Esophagus muscularis mucosa (tissue), 4 donors: ENCODE measurements around the gene FN1. TPM values are rescaled to one million over a fixed set of nuclear protein-coding genes. Genes with fewer than 3 reads are reported as not detected.
"Not testable (repeated sequence)": the region's sequence is repeated elsewhere in the genome, so short reads cannot be mapped to it uniquely, and the experiment has no call there.

Source experiments
- DNase-seq: peaks from one replicate; pipeline ENCODE4 v3.0.0-alpha.2; 2017; ENCODE audit errors: extremely low spot score
- H3K27ac ChIP-seq, 4 donors: fragments of 200-600 bp; sonication (generic); replicated peaks in 1 of 4; 1 replicate in 3 of 4; 2 replicates in 1 of 4; pipeline ENCODE4 v1.5.1; 2016 to 2019; ENCODE audit warnings: mild to moderate bottlenecking in 1 of 4
- H3K27me3 ChIP-seq, 4 donors: fragments of 200-600 bp; sonication (generic); one replicate each; pipeline versions ENCODE4 v1.5.1 to v1.6.0; 2016 to 2019
- H3K36me3 ChIP-seq, 4 donors: fragments of 200-600 bp; sonication (generic); one replicate each; pipeline ENCODE4 v1.5.1; 2016 to 2019
- H3K4me1 ChIP-seq, 4 donors: fragments of 200-600 bp; sonication (generic); one replicate each; pipeline ENCODE4 v1.5.1; 2016 to 2019
- H3K4me3 ChIP-seq, 4 donors: fragments of 200-600 bp; sonication (generic); 1 replicate in 2 of 4; 2 replicates in 2 of 4; pipeline ENCODE4 v1.5.1; 2016 to 2019; ENCODE audit warnings: mild to moderate bottlenecking in 4 of 4, moderate library complexity in 1 of 4
- H3K9me3 ChIP-seq, 4 donors: fragments of 200-600 bp; sonication (generic); 1 replicate in 3 of 4; 2 replicates in 1 of 4; pipeline ENCODE4 v1.5.1; 2016 to 2019
- EP300 ChIP-seq: sonication (generic); formaldehyde crosslinking; IDR thresholded peaks from one replicate; pipeline ENCODE4 v1.6.1; 2017; ENCODE audit warnings: antibody characterized with exemption
- POLR2A ChIP-seq: fragments of 450-650 bp; IDR thresholded peaks from one replicate; pipeline ENCODE4 v1.6.1; 2017; ENCODE audit warnings: antibody characterized with exemption, moderate library complexity, mild to moderate bottlenecking, low read depth
- POLR2AphosphoS5 ChIP-seq, 2 donors: sonication (generic); formaldehyde crosslinking; IDR thresholded peaks; one replicate each; pipeline ENCODE4 v1.6.1; 2017; ENCODE audit warnings: antibody characterized with exemption in 2 of 2
- WGBS: methylation state at CpG from one replicate; pipeline ENCODE4 v1.1.5; 2018; 5-methylcytosine and 5-hydroxymethylcytosine counted together
- intact Hi-C: fragments of 100-400 bp; cut with DNase I; formaldehyde crosslinking; loops from one replicate; pipeline ENCODE4 v1.15.1; 2023
- total RNA-seq, 4 donors: library from RNA; depleted of rRNA; stranded (reverse); fragments of >200 nt; gene quantifications; one replicate each; pipeline versions ENCODE4 v1.1.0 to v1.2.1, GENCODE V29; 2016
- TF ChIP-seq, protein P1 (sequence below), 3 experiments: fragments of 200-600 bp in 2 of 3; fragments of 450-650 bp in 1 of 3; sonication (generic) in 2 of 3; IDR thresholded peaks; one replicate each; pipeline ENCODE4 v1.5.1; 2017 to 2019; ENCODE audit warnings: antibody characterized with exemption in 3 of 3, mild to moderate bottlenecking in 2 of 3, moderate library complexity in 1 of 3

FN1 gene
- total RNA-seq, 4 donors from 2014 or later: 2,256 to 4,873 (median 2,950) TPM

DNA sequence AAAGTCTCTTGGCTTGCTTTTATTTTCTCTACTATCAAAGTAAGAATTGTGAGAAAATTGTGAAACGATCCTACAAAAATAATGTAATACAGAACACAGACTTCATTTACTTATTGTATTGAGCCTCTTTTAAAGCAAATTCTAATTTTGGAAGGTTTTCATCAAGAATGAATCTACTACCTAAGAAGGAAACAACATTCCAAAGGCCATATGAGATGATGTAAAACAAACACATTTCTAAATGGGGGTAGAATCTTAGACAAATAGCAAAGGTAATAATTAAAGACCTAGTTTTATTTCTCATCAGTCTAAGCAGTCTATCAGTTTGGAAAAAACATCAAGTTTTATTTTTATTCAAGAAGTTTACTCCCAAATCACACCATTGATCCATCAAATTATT, 20.6 kb downstream of the FN1 start:
- H3K27ac ChIP-seq: peak overlapping the region; percentile 42 to 81 (median 68)
- no peak for DNase-seq
- no peaks in the 10 kb centered on the region for H3K27me3 ChIP-seq
- peaks cover 0 to 91% (median 71%) of the 10 kb centered on the region in 4 donors for H3K4me1 ChIP-seq
- WGBS: 64% methylated on average over 1 of the region's 1 CpG
- no peak for TF ChIP-seq POLR2A
- no peak for TF ChIP-seq POLR2AphosphoS5 (IDR thresholded peaks at IDR 0.05)
- TF ChIP-seq EP300: no peak
- TF ChIP-seq, protein P1, sequence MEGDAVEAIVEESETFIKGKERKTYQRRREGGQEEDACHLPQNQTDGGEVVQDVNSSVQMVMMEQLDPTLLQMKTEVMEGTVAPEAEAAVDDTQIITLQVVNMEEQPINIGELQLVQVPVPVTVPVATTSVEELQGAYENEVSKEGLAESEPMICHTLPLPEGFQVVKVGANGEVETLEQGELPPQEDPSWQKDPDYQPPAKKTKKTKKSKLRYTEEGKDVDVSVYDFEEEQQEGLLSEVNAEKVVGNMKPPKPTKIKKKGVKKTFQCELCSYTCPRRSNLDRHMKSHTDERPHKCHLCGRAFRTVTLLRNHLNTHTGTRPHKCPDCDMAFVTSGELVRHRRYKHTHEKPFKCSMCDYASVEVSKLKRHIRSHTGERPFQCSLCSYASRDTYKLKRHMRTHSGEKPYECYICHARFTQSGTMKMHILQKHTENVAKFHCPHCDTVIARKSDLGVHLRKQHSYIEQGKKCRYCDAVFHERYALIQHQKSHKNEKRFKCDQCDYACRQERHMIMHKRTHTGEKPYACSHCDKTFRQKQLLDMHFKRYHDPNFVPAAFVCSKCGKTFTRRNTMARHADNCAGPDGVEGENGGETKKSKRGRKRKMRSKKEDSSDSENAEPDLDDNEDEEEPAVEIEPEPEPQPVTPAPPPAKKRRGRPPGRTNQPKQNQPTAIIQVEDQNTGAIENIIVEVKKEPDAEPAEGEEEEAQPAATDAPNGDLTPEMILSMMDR (IDR thresholded peaks at IDR 0.05): no peak
- H3K36me3 ChIP-seq: peaks cover 11 to 81% (median 40%) of the 10 kb centered on the region in 4 donors
- H3K4me3 ChIP-seq: no peak overlapping the region
- intact Hi-C loops: no loop called here
- no peaks in the 10 kb centered on the region for H3K9me3 ChIP-seq

DNA sequence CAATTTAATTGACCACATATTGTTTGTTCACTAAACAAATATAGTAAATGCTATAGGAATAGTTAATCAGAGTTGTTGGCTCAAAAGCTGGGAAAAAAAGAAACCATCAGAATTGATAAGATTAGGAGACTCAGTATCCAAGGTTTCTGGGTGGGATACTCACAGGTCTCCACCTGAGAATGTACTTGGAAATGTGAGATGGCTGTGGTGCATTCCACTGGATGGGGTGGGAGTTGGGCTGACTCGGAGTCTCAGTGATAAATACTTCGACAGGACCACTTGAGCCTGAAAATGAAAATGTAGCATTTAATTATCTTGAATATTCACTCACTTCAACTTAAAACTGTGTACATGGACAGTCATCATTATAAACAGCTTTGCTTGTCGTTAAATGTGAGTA, 21.2 kb downstream of the FN1 start:
- WGBS: 58% methylated on average over 3 of the region's 3 CpGs
- Histone ChIP-seq H3K4me3 (no peak overlapping the region), H3K27me3 (no peaks in the 10 kb centered on the region), H3K27ac (peak overlapping the region; percentile 42 to 81 (median 68)), H3K4me1 (peaks cover 0 to 91% (median 71%) of the 10 kb centered on the region in 4 donors), H3K36me3 (peaks cover 16 to 81% (median 41%) of the 10 kb centered on the region in 4 donors), H3K9me3 (no peaks in the 10 kb centered on the region)
- TF ChIP-seq EP300 (no peak), POLR2AphosphoS5 (IDR thresholded peaks at IDR 0.05) (peak in 1 of 2 donors; percentile 23)
- intact Hi-C loops: no loop called here
- DNase-seq: no peak

DNA sequence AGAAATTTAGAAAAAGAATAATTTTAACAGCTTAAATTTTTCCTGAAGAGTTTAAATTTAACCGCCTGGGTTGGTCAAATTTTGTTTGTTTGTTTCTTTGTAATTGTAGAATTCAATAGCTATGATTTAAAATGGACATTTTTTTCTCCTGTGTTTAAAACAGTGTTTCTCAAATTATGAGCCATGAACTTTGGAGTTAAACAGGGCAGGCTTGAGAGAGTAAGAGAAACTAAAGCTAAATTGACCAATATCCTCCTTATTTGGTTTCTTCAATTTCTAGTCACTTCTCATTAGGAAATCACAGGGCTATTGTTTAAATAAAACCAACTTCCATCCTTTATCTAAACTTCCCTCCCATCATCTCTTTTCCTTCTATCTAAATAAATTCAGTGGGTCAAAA, 21.9 kb downstream of the FN1 start:
- H3K4me3 ChIP-seq: no peak overlapping the region
- 95% methylated on average over 1 of the region's 1 CpG for WGBS
- no peak for DNase-seq
- TF ChIP-seq EP300: no peak
- no peak for TF ChIP-seq POLR2AphosphoS5 (IDR thresholded peaks at IDR 0.05)
- TF ChIP-seq, protein P1 (IDR thresholded peaks at IDR 0.05): no peak
- no peak for TF ChIP-seq POLR2A
- peaks cover 0 to 89% (median 70%) of the 10 kb centered on the region in 4 donors for H3K4me1 ChIP-seq
- H3K27me3 ChIP-seq: no peaks in the 10 kb centered on the region
- peaks cover 23 to 83% (median 46%) of the 10 kb centered on the region in 4 donors for H3K36me3 ChIP-seq
- intact Hi-C loops: no loop called here
- H3K27ac ChIP-seq: peak overlapping the region; percentile 42 to 81 (median 68)
- no peaks in the 10 kb centered on the region for H3K9me3 ChIP-seq

DNA sequence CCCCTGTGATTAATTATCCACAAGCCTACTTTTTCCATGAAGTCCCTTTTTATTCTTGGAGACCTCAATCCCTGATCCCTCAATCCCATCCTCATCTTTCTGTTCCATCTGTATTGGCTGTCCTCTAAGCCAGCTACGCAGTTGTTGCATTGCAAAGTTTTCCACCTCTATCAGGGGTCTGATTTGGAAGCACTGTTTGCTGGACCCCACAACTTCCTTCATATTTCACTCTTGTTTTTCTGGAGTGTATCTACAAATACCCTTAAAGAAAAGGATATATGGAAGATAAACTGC, 22.4 kb downstream of the FN1 start:
- no peak for DNase-seq
- Histone ChIP-seq H3K4me3 (no peak overlapping the region), H3K9me3 (no peaks in the 10 kb centered on the region), H3K27me3 (no peaks in the 10 kb centered on the region), H3K27ac (peak overlapping the region; percentile 42 to 81 (median 60)), H3K36me3 (peaks cover 29 to 83% (median 48%) of the 10 kb centered on the region in 4 donors), H3K4me1 (peaks cover 0 to 89% (median 67%) of the 10 kb centered on the region in 4 donors)
- TF ChIP-seq POLR2A (no peak), EP300 (no peak)
- intact Hi-C loops: no loop called here
- WGBS: 96% methylated on average over 1 of the region's 1 CpG

DNA sequence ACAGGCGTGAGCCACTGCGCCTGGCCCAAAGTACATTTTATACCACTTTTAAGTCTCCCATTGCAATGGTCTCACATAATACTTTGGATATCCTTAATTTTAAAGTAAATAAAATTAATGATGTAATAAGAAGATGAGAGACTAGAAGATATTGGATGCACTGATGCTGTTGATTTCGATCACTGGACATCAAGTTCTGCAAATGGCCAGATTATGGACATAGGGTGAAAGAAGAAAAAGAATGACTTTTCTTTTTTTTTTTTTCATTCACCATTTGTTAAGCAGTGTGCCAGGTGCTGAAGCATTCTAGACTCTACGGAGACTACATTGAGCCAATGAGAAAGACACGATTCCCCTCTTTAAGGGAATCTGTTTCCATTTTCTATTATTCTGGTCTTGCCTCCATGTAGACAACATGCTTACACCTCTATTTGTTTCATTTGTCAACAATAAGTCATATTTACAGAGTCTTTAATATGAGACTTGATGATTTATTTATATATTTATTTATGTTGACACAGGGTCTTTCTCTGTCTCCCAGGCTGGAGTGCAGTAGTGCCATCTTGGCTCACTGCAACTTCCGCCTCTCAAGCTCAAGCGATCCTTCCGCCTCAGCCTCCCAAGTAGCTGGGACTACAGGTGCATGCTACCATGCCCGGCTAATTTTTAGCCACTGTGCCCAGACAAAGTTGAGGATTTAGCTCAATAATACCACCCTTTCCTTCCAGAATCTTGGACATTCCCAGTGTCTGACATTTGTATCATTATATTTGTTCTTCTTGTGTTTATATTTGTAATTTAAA, 23.7 kb downstream of the FN1 start:
- no peak for DNase-seq
- Histone ChIP-seq H3K4me1 (peaks cover 0 to 85% (median 63%) of the 10 kb centered on the region in 4 donors), H3K27me3 (no peaks in the 10 kb centered on the region), H3K4me3 (no peak overlapping the region), H3K9me3 (no peaks in the 10 kb centered on the region), H3K27ac (peak overlapping the region; percentile 69 to 81 (median 74)), H3K36me3 (peaks cover 32 to 83% (median 54%) of the 10 kb centered on the region in 4 donors)
- TF ChIP-seq POLR2A (no peak), POLR2AphosphoS5 (IDR thresholded peaks at IDR 0.05) (no peak), EP300 (no peak)
- TF ChIP-seq, protein P1 (IDR thresholded peaks at IDR 0.05): no peak
- intact Hi-C loops: no loop called here
- 90% methylated on average over 9 of the region's 9 CpGs for WGBS

DNA sequence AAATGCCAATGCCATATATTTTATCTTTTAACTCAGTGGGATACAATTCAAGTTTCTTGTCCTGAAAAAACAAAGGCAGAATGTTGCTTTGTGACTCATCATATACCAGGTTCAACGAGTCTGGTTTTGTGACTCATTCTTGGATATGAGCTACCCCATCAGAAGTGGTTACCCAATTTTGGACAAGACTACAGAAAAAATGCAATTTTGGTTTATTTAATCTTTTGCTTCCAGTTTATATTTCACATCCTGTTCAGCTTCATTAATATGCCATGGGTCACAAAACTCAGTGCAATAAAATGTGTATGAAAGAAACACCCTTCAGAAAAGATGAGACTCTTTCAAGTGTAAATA, 25.0 kb downstream of the FN1 start:
- Histone ChIP-seq H3K9me3 (no peaks in the 10 kb centered on the region), H3K4me1 (peaks cover 0 to 77% (median 62%) of the 10 kb centered on the region in 4 donors), H3K4me3 (no peak overlapping the region), H3K27ac (peak overlapping the region; percentile 69 to 81 (median 76)), H3K36me3 (peaks cover 42 to 84% (median 61%) of the 10 kb centered on the region in 4 donors), H3K27me3 (no peaks in the 10 kb centered on the region)
- WGBS: 10% methylated on average over 1 of the region's 1 CpG
- no peak for DNase-seq
- TF ChIP-seq POLR2AphosphoS5 (IDR thresholded peaks at IDR 0.05) (peak in 1 of 2 donors; percentile 75), POLR2A (no peak)
- intact Hi-C loops: no loop called here

DNA sequence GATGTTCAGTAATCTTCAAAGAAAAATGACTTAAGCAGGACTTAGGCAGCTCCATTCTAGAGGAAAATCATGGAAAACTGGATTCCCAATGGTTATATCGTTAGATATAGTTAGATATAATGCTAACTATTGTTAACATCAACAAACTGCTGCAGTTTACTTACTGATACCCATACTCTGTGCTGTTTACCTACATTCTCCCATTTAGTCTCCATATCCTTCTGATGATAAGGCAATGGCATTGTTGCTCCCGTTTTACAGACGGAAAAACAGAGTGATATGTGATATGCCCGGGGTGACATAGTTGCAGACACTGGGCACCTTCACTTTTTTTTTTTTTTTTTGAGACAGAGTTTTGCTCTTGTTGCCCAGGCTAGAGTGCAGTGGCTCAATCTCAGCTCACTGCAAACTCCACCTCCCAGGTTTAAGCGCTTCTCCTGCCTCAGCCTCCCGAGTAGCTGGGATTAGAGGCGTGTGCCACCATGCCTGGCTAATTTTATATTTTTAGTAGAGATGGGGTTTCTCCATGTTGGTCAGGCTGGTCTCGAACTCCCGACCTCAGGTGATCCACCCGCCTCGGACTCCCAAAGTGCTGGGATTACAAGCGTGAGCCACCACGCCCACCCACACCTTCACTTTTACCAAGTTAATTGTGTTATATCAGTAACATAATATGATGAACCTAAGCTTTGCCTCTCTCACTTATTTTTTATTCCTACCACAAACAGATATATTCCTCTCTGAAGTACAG, 25.5 kb downstream of the FN1 start:
- DNase-seq, intact Hi-C loops, H3K9me3 ChIP-seq, H3K27me3 ChIP-seq, H3K4me3 ChIP-seq: not testable (repeated sequence)
- WGBS: 86% methylated on average over 13 of the region's 13 CpGs
- Histone ChIP-seq H3K4me1 (peaks cover 0 to 80% (median 64%) of the 10 kb centered on the region in 4 donors), H3K27ac (peak overlapping the region; percentile 69 to 81 (median 76)), H3K36me3 (peaks cover 48 to 86% (median 66%) of the 10 kb centered on the region in 4 donors)
